IPS-NIHi11 (cell line): ENCODE results near the gene B3GALT6.

Source experiments
- DNase-seq: peaks from one replicate; pipeline ENCODE4 v3.0.0; 2012; ENCODE audit warnings: mixed read lengths, low spot score

Gene B3GALT6

DNA sequence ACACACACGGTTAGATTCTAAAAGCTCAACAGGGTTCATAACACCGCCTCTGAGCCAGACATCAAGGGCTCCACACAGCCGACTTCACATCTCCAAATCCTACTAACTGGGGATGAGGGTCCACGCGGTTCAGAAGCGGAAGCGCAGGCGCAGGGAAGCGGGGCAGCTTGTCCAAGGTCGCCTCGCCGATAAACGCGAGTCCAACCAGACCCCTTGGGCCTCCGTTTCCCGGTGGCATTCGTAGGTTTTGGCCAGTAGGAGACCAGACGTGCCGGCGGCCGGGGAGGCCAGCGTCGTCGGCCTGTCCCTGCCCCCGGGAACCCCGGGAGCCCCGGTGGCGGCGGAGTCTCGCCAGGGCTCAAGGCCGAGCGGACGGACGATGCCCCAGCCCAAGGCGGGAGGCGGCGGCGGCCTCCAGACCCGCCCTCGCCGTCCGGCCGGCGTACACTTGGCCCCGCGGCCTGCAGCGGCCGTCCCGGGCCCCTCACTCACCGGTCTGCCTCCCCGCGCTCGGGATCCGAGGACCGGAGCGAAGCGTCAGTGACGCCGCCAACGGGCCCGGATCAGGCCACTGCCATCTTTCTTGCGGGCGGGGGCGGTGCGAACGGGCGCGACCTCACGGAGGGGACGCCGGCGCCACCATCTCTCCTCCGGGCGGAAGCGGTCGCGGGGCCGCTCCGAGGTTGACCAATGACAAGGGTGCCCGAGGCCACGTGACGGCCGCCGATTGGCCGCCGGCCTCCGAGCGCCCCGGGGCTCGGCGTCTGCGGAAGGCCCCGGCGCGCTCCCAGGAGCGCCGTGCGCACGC, 433 bp upstream of the B3GALT6 start, which contains the start of gene SDF4:
Gene SDF4 (minus strand): TSS at position 602 of the 808 bp plus-strand sequence. CDS start 3,229 bp downstream, outside the sequence.
- peak; percentile 100 for DNase-seq

DNA sequence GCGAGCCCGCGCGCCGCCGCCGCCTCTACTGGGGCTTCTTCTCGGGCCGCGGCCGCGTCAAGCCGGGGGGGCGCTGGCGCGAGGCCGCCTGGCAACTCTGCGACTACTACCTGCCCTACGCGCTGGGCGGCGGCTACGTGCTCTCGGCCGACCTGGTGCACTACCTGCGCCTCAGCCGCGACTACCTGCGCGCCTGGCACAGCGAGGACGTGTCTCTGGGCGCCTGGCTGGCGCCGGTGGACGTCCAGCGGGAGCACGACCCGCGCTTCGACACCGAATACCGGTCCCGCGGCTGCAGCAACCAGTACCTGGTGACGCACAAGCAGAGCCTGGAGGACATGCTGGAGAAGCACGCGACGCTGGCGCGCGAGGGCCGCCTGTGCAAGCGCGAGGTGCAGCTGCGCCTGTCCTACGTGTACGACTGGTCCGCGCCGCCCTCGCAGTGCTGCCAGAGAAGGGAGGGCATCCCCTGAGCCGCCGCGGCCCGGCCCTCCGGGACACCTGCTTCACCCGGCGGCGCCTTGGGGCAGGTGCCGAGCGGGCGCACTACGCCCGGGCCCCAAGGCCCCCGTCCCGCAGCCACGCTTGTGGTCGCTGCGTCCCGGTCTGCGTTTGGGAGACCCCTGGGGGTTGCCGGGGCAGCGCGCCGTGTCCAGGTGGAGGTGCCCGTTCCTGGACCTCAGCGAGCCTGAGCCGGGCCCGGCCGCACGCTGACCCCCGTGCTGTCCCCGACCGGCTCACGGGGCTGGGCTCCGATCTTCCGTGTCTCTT, 944 bp downstream of the B3GALT6 start:
- no peak for DNase-seq

DNA sequence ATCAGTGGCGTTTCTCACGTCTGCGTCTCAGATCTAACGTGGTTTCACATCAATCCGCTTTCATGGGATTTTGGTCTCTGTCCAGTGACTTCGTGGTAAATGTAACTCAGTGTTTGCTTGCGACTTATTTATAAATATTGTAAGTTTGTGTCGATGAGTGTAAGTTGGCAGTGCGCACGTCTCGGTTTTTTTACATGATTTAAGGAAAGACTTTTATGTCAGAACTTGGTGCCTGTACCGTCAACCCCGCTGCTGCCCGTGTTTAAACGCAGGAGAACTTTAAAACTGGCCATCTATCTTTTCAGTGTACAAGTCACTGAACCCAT, 1.5 kb downstream of the B3GALT6 start:
- DNase-seq = no peak

DNA sequence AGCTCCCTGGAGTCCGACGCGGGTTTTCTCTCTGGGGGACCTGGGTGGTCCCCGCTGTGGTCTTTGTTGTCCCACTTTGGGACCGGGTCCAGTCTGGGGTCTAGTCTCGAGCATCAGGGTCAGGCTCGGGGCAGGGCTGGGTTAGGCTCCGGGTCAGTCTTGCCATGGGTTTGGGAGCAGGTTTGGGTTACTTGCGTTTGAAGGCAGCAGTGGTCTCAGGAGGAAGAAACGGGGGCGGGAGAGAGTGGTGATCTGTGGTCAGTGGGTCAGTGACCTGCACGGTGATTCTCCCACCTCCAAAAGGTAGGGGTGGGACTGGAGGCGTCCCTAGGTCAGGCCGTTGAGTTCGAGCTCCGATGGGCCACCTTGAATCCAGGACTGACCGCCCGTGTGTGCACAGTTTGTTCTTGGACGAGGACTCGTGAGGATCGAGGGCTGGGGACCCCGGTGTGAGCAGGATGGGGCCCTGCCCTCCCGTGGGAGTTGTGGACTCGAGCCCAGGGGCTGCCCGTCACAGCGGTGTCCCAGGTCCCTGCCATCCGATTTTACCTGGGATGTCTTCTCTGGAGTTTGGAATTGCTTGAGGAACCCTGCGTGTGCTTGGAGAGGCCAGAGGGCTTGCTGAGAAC, 2.3 kb downstream of the B3GALT6 start:
- no peak for DNase-seq

DNA sequence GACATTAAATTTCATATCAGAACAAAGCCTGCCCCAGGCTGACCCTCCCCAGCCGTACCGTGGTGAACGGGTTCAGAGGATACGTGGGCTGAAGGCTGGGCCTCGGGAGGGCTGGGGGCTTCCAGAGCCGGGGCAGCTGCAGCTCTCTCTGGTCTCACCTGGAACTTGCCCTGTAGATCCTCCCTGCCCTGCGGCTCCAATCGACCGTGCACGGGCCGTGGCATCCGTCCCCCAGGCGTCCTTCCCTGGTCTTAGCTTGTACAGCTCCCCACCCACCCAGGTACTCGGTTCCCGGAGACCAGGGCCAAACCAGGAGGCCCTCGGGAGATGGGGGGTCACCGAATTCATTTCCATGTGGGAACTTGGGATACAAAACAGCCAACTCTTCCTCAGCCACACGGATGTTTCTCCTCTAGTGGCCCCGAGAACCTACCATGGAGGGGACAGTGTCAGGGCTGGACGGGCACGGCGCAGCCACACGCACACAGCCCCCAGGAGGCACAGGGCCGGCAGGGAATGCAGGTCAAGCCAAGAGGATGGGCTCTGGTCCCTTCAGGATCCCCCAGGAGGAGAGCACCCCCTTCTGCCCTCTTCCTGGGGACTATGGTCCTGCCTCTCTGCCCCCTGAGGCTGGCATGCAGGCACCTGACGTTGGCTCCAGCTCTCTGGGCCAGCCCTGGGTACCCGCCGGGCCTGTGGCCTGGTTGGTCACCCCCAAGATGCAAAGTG, 3.1 kb downstream of the B3GALT6 start:
- no peak for DNase-seq

DNA sequence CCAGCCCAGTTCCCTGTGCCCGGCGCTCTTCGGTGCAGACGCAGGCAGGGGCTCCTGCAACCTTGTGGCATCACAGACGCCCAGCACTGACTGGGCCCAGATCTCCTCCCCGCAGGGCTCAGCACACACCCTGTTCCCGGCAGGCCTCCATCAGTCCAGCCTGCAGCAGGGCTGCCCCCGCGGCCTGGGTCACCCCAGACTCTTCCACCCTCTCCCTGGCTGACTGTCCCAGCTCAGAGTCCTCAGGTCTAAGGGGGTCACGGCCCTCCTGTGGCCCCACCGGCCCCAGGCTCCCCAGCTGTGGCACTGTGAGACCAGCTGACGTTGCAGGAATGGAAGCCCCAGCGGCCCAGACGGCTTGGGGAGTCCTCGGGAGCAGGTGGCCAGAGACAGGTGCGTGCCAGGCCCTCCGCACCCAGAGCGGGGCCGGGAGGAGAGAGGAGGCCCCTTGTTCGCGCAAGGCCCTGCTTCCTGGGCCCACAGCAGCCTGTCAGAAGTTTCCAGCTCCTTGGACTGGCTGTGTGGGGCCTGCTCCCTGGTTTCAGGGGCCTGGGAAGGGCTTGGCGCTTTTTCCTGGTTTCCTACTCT, 4.2 kb downstream of the B3GALT6 start:
- no peak for DNase-seq

DNA sequence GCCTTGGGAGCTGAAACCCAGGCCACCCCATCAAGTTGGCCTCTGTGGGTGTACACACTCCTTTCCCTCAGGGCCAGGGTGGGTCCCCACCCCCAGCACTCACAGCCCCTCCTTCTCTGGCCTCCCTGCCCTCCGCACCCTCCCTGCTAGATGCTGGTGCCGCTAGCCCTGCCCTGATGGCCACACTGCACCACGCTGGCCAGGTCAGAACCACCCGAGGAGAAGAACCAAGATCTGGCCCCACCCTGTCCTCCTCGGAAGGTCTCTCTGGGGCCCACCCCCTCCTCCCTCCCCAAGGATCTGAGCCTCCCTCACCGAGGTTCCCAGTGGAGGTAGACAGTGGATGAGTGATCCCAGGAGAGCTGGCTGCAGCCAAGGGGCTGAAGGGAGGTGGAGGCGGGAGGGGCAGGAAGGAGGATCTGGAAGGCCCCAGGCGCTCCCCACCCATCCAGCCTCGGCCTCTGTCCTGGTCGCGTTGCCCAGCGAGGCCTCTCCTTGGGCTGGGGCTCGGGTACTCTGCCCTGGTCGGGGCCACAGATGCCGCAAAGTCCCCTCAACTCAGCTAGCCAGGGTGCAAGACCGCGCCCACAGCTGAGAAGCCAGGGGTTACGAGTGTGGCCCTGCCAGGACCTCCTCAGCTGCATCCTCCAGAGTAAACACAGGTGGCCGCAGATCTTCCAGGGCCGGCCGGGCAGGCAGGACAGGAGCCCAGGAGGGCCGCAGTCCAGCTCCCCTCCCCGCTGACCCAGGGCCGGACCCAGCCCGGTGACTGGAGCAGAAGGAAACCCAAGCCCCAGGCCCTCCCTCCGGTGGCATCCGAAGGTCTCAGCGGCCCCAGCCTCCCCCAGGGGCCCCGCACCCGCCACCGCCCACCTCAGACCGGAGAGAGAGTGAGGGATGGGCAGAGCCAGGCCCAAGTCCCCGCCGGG, 5.2 kb downstream of the B3GALT6 start:
- no peak for DNase-seq

DNA sequence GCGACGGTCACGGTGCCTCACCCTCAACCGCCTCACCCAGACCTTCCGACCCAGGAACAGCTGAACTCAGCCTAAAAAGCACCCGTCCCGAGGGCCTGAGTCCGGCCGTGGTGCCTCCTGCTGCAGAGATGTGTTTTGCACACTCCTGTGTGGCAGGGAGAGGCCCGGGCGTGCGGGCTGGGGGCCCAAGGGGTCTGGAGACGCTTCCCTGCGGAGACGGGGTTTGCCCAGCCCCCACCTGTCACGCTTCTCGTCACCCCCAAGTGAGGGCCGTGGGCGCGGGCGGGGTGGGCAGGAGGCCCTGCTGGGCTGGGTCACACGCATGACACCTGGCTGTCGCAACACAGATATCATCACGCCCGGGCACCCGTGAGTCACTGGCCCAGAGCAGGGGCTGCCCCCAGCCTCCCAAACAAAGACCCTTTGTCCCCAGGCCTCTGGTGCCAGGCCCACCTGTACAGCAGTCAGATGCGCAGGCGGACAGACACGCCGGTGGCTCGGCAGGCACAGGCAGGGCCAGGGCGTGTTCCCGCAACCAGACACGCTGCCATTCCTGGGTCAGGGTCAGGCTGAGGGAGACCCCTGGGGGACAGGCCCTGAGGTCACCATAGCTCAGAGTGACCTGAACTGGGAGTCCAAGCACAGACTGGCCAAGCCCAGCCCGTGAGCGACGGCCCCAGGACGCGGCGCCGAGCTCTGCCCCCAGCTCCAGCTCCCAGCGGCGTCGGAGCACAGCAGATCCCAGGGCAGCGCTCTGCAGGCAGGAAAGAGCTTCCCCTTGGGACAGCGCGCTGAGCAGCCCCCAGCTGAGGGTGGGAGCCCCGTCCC, 6.1 kb downstream of the B3GALT6 start:
- DNase-seq = peak; percentile 47

DNA sequence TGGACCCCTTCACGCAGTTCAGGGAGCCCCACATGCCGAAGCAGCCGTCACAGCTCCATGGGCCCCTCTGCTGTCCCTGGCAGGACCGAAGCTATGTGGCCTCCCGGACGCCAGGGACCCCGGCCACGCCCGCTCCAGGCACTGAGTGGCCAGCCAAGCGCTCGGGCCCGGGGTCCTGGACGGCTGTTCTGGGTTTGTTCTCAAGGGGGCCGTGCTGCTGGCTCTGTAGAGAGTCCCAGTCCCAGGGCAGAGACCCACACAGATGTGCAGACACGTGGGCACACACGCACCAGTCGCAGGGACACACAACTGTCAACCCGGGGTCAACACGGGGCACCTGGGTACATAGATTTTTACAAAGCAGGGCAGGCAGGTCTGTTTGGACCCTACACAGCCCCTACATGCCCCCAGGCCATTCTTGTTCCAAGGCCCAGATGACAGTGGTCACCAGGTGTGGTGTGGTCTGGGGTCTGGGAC, 6.7 kb downstream of the B3GALT6 start:
- peak; percentile 30 for DNase-seq

DNA sequence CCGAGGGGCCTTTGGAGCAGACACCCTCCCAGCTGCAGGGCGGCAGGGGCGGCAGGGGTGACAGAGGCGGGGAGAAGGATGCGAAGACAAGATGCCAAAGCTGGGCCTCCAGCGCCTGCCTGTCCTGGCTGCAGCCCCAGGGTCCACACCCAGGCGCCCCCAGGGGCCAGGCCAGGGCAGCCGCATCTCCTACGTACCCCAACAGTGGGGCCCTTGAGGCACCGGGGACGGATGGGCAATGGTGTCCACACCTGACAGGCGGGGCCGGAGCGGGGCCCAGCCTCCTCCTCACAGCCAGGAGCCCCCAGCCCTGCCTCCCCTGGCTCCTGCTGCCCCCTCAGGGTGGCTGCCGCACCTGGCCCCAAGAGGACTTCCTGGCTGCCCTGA, 7.2 kb downstream of the B3GALT6 start:
- DNase-seq = peak; percentile 68

DNA sequence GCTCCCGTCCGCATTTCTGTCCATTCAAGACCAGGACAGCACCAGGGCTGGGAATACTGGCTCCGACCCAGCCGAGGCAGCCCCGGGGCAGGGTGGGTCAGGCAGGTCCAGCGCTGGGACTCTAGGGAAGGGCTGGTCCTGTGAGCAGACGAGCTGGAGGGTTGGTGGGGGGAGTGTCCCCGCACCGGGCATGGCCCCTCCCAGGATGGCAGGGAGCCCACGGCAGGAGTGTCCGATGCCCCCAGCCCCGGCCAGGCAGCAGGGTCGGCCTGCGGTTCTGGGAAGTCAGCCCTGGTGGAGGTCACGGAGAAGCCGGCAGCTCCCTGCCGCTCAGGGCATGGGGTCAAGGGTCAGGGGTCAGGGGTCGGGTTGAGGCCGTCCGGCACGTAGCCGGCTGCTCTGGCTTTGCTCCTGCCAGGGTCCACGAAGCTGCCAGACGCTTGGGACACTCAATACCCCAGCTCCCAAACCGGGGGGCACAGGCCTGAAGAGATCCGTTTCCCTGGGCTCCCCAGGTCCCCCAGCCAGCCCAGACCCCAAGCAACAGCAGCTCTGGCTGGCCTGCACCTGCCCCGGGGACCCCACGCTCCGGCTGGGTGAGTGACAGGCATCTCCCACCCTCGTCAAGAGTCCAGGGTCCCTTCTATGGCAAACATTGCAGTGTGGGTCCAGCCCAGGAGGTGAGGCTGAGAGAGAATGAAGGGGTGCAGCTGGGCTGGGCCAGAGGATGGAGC, 7.7 kb downstream of the B3GALT6 start:
- DNase-seq = peak; percentile 41

DNA sequence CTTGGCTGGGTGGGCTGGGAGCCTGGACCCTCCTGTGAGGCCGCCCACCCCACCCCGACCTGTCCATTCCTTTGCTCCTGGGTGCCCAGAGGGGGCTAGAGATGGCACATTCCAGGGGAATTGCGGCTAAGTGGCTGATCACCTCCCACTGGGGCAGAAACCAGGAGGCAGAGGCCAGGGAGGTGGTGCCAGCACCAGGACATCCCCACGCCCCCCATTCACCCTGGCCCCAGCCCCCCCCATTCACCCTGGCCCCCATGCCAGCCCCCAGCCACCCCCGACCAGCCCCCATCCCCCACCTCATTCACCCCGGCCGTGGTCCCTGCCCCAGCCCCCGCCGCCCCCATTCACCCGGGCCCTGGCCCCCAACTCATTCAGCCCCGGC, 8.3 kb downstream of the B3GALT6 start:
- DNase-seq = peak; percentile 41

DNA sequence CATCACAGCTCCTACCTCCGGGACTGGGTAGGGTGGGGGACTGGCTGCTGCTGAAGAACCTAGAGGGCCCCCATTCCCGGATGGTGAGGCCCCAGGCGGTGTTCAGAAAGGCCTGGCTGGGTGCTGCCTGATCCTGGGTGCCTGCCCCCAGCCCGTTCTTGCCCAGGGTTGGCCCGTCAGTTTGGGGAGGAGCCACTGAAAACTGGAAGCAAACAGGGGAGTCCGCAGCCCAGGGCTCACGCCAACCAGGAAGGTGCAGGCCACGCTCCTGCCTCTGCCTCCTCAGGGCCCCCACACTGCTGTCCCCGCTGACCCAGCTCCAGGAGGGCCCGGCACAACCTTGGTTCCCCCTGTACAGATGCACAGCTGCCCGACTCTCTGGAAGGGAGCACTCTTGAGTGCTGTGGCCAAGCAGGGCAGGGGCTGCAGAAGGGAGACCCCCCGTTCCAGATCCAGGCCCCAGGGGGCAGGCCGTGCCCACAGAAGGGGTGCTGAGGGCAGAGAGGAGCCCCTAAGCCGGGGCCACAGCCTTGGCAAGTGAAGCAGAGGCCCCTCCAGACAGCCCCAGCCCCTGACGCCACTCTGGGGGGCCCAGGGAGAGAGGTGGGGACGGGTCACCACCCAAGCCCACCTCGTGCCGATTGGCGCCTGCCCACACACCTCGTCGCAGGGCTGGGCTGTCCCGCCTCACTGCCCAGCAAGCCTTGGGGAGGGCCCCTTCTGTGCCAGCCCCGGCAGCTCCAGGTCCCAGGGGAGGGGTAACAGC, 9.0 kb downstream of the B3GALT6 start:
- peak; percentile 57 for DNase-seq

DNA sequence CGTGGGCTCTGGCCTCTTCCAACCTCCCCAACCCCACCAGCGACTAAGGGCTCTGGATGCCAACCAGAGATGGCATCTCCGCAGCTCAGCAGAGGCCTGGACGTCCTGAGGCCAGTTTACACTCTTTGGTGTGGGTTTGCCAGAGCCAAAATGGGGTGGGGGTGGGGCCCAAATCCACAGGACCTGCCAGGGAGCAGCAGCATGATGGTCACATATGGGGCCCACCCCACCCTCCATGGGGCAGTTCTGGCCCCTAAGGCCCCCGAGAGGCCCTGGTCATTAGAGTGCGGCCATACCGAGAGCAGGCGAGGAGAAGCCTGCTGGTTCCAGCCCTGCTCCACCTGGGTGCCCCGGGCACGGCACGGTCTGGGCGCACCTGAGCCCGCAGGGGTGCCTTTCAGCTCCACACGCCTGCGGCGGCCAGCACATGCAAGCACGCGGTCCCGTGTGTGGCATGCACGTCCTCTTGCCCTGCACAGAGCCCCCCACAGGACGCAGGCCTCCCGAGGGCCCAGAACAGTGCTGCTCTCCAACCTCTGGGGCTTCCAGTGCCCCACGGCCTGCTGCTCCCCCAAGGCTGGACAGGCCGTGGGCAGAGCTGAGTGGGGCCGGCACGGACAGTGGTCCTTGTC, 9.7 kb downstream of the B3GALT6 start:
- no peak for DNase-seq

DNA sequence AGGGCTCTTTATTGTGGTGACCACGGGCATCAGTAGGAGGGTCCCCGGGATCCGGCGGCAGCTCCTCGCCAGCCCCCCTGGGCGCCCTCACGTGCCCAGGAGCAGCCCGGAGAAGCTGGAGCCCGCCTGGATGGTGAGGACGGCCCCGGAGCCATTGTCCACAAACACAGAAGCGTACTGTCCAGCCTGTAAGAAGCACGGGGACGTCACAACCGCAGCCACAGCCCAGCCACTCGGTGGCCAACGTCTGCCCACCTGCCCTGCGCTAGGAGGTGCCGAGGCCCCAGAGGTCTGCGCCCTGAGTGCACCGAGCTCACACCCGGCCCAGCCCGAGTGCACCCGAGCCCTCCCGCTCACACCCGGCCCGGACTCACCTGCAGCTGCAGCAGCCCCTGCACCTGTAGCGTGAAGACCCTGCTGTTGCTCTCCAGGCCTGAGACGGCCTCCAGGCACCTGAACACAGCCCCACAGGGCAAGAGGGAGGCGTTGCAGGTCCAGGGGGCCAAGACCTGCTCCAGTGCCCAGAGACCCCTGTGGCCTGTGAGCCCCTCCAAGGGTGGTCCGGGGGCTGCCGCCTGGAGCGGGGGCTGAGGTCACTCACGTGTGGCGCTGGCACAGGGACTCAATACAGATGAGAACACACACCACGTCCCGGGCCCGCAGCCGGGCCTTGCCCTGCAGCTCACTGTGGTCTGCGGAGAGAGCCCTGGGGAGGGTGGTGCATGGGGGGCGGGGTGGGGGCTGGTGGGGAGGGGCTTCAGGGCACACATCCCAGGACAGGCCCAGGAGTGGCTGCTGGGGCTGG, 10.6 kb downstream of the B3GALT6 start:
- no peak for DNase-seq

DNA sequence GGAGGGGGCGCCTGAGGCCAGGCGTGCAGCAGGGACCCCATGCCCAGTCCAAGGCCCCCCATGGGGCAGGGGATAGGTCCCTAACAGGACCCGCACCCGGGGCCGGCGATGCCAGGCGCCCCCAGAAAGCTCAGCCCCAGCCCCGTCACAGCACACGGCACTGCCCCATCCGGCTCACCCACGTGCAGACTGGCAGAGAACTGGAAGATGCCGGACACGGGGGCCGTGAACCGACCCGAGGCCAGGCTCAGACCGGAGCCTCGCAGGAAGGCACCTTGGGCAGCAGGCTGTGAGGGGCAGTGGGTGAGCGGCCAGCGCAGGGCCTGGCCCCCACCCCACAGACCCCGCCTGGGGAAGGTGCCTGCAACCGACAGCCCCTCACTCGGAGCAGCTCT, 11.2 kb downstream of the B3GALT6 start:
- DNase-seq = no peak

DNA sequence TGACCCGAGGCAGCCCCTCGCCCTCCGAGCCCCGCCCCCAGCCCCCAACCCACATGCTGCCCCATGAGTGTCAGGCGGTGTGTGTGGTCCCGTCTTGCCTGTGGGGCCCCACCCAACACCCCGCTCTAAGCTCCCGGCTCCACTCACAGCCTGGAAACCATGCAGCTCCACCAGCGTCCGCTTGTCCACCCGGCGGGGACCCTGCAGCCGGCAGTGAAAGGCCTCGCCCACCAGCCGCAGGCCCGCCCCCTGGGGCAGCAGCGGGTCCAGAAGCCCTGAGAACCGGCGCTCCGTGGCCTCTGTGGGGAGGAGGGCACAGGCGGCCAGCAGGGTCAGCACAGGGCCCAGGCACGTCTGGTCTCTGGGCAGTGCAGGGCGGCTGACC, 11.8 kb downstream of the B3GALT6 start:
- peak; percentile 41 for DNase-seq
